ENCODE results near the gene TBC1D14.
"Not testable (repeated sequence)": the region's sequence is repeated elsewhere in the genome, so short reads cannot be mapped to it uniquely, and the experiment has no call there.

Gene TBC1D14

DNA sequence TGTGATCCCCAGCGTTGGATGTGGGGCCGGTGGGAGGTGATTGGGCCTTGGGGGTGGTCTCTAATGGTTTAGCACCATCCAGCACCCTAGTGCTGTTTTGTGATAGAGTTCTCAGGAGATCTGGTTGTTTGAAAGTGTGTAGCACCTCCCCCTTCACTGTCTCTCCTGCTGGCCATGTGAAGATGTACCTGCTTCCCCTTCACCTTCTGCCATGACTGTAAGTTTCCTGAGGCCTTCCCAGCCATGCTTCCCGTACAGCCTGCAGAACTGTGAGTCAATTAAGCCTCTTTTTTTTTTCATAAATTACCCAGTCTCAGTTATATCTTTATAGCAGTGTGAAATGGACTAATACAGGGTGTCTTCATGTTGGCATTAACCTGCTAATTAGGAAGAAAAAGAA, 19.3 kb upstream of the TBC1D14 start:
- no peak overlapping the region for H3K4me3 ChIP-seq (ENCODE audit: low read depth, low read length)

DNA sequence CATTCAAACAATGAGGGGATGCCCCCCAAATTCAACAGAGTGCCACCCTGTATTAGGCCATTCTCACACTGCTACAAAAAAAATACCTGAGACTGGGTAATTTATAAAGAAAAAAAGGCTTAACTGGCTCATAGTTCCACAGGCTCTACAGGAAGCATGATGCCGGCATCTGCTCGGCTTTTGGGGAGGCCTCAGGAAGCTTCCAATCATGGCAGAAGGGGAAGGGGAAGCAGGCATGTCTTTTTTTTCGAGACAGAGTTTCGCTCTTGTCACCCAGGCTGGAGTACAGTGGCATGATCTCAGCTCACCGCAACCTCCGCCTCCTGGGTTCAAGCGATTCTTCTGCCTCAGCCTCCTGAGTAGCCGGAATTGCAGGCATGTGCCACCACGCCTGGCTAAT, 18.7 kb upstream of the TBC1D14 start:
- not testable (repeated sequence) for H3K4me3 ChIP-seq (ENCODE audit: low read depth, low read length)

DNA sequence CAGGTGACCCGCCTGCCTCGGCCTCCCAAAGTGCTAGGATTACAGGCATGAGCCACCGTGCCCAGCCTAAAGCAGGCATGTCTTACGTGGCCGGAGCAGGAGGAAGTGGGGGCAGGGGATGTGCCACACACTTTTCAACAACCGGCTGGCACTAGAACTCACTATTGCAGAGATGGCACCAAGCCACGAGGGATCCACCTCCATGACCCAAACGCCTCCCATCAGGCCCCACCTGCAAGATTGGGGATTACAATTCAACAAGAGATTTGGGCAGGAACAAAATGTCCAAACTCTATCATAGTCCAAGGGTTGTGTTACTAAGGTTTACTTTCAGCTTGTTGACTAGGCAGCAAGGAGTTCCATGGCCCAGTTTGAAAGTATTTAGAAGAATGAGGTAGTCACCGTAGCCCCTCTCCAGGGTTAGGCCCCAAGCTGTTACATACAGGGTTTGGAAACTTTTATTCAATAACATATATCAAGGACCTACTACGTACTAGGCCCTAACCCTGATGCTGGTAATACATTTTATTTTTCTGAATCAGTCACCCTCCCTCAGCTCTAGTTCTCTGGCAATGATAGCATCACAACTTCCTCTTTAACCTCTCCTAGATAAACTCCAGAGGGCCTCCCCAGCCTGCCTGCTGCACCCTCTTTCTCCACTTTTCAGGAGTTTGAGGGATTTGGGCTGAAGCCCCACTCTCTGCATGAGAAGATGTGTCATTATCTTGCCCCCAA, 18.0 kb upstream of the TBC1D14 start:
- H3K4me3 ChIP-seq (ENCODE audit: low read depth, low read length) = no peak overlapping the region

DNA sequence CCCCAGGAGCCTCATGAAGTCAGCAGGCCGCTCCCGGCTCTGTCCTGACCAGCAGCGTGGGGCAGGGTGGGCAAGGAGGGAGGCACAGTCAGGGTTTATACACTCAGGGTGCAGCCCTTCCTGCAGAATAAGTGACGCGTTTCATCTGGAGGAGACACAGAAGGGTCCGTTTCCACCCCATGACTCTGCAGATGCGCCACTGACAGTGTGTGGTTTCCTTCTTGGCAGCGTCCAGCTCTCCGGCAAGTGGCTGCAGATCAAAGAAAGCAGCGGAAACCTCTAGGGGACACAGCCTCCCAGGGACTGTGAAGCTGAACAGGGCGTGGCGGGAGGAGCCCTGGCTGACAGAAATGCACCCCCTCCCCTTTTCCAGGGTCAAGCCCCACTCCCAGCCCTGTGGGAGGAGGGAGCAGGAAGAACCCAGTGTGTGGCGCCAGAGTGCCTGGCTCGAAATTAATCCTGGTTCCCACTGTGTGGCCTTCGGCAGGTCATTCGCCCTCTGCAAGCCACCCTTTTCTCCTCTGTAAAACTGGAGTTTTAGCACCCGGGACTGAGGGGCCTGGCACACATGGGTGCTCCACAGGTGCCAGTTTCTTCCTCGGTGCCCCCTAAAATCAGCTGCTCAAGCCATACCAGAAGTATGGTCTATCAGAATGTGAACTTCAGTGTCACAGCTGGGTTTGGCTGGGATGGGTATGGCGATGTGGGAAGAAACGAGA, 17.3 kb upstream of the TBC1D14 start:
- no peak overlapping the region for H3K4me3 ChIP-seq (ENCODE audit: low read depth, low read length)

DNA sequence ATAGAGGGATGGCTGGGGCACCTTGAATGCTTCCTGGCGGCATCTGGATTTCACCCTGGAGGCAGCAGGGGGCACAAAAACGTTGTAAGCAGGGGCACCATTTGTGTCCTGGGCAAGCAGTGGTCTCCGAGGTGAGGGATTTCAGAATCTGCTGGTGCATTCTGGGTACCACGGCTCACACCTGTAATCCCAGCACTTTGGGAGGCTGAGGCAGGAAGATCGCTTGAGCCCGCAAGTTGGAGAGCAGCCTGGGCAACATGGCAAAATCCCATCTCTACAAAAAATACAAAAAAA, 16.8 kb upstream of the TBC1D14 start:
- no peak overlapping the region for H3K4me3 ChIP-seq (ENCODE audit: low read depth, low read length)

- no peak overlapping the region for H3K4me3 ChIP-seq (ENCODE audit: low read depth, low read length)
These were observed 16.1 kb upstream of the TBC1D14 start for GRCh38 chr4:6893449-6894085.

DNA sequence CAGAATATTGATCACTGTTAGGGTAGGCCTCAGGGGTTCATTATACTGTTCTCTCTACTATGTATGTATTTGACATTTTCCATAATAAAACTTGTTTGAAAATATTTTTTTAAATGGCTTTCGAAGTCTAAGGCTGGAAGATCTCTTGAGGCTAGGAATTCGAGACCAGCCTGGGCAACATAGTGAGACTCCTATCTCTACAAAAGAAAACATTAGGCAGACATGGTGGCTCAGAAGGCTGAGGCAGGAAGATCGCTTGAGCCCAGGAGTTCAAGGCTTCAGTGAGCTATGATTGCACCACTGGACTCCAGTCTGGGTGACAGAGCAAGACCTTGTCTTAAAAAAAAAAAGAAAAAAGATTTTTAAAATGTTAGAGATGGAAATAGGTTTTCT, 15.5 kb upstream of the TBC1D14 start:
- no peak overlapping the region for H3K4me3 ChIP-seq (ENCODE audit: low read depth, low read length)

GRCh38 chr4:6894528-6895498, 14.8 kb upstream of the TBC1D14 start:
- H3K4me3 ChIP-seq (ENCODE audit: low read depth, low read length) = no peak overlapping the region

GRCh38 chr4:6896035-6896434, 13.6 kb upstream of the TBC1D14 start:
- no peak overlapping the region for H3K4me3 ChIP-seq (ENCODE audit: low read depth, low read length)

- no peak overlapping the region for H3K4me3 ChIP-seq (ENCODE audit: low read depth, low read length)
These were observed 10.9 kb upstream of the TBC1D14 start for GRCh38 chr4:6898763-6899162.

- no peak overlapping the region for H3K4me3 ChIP-seq (ENCODE audit: low read depth, low read length)
These were observed 9.3 kb upstream of the TBC1D14 start for GRCh38 chr4:6900181-6900812.

DNA sequence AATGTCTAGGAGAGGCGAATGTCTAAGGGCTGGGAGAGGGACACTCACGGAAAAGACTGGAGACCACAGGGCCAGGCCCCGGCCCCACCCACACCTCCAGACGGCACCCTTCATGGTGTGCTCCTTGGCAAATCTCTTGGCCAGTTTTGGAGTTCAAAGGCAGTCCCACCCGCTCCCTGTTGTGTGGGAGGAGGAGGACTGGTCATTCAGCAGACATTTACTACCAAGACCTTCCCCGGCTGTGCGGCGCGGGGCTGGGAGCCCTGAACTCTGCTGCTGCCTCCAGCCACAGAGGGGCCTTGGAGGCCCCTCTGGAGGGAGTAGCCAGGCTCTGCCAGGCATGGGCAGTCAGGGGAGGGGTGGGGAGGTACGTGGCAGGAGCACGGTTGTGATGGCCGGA, 8.7 kb upstream of the TBC1D14 start:
- H3K4me3 ChIP-seq (ENCODE audit: low read depth, low read length) = no peak overlapping the region

- no peak overlapping the region for H3K4me3 ChIP-seq (ENCODE audit: low read depth, low read length)
These were observed 7.8 kb upstream of the TBC1D14 start for GRCh38 chr4:6901669-6902317.

DNA sequence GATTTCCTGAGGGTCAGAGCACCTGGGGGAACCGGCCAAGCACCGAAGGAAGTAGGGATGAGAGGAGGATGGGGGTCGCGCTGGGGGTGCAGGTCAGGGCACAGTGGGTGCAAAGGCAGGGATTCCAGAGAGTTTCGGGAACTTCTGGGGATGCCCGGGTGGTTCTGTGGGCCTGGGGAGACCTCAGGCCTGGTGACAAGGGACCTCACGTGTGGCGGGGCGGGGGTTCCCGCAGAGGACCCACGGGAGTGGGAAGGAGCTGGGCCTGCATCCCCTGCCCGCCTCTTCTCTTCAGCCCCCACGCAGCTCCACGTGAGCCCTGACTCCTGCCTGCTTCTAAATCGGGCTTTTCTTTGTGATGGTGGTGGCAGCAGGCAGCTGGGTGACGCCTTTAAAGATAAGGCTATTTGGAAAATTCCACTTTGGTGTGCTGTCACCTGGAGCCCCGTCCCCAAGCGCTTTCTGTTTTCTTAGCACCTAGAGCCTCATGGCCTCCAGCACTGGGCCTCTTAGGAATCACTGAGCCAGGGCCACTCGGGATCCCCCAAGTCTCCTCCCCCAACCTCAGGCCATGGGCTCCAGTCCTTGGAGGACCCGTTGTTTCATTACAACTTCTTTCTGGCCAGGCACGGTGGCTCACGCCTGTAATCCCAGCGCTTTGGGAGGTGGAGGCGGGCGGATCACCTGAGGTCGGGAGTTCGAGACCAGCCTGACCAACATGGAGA, 7.1 kb upstream of the TBC1D14 start:
- H3K4me3 ChIP-seq (ENCODE audit: low read depth, low read length) = no peak overlapping the region

GRCh38 chr4:6905516-6906445, 3.8 kb upstream of the TBC1D14 start:
- no peak overlapping the region for H3K4me3 ChIP-seq (ENCODE audit: low read depth, low read length)

DNA sequence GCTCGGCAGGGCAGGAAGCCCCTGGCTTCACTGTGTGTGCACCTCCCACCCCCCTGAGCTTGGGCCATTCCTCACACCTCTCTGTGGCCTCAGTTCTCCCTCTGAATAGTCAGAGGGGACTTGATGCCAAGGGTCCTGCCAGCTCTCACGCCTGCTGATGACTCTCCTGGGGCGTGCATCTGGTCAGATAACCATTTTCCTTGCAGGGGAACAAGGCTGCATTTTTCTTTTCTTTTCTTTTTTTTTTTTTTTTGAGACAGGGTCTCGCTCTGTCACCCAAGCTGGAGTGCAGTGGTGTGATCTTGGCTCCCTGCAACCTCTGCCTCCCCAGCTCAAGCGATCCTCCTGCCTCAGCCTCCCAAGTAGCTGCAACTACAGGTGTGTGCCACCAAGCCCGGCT, 3.1 kb upstream of the TBC1D14 start:
- H3K4me3 ChIP-seq (ENCODE audit: low read depth, low read length) = not testable (repeated sequence)

- H3K4me3 ChIP-seq (ENCODE audit: low read depth, low read length) = no peak overlapping the region
These were observed 1.9 kb upstream of the TBC1D14 start for GRCh38 chr4:6907658-6908191.

- H3K4me3 ChIP-seq (ENCODE audit: low read depth, low read length) = peak overlapping the region; percentile 75
These were observed 1.1 kb upstream of the TBC1D14 start for GRCh38 chr4:6908432-6909112.
